ENCODE data around the gene FASLG.

DNA sequence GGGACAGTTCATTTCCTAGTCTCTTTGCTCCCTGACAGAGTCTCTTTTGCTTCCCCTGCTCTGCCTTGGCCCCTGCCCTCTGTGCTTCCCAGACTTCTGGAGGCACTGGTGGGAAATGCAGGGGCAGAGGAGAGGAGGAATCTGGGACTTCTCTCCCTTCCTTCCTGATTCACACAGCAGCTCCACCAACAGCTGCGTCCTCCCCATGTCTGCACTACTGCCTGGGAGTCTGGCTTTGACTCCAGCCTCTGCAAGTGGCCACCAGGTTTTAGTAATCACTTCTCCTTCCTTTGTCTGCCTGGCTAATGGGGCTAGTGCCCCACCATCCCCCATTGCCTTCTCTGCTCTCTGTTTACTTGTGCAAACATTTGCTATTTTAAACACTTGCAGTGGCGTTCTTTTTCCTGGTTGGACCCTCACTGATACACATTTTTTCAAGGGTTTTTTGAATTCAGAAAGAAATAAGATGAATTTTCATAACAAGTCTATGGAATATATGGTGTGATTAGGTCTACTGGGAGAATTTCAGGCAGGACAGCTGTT is 21.9 kb downstream of the FASLG start:
- TF ChIP-seq CTCF (IDR thresholded peaks at IDR 0.05; ENCODE audit: insufficient read depth, low read length) = no peak
- TF ChIP-seq POLR2AphosphoS5 (IDR thresholded peaks at IDR 0.05; ENCODE audit: low read depth) = no peak
- no peak for TF ChIP-seq GABPA (IDR thresholded peaks at IDR 0.05; ENCODE audit: low read depth)
- TF ChIP-seq, protein P1, sequence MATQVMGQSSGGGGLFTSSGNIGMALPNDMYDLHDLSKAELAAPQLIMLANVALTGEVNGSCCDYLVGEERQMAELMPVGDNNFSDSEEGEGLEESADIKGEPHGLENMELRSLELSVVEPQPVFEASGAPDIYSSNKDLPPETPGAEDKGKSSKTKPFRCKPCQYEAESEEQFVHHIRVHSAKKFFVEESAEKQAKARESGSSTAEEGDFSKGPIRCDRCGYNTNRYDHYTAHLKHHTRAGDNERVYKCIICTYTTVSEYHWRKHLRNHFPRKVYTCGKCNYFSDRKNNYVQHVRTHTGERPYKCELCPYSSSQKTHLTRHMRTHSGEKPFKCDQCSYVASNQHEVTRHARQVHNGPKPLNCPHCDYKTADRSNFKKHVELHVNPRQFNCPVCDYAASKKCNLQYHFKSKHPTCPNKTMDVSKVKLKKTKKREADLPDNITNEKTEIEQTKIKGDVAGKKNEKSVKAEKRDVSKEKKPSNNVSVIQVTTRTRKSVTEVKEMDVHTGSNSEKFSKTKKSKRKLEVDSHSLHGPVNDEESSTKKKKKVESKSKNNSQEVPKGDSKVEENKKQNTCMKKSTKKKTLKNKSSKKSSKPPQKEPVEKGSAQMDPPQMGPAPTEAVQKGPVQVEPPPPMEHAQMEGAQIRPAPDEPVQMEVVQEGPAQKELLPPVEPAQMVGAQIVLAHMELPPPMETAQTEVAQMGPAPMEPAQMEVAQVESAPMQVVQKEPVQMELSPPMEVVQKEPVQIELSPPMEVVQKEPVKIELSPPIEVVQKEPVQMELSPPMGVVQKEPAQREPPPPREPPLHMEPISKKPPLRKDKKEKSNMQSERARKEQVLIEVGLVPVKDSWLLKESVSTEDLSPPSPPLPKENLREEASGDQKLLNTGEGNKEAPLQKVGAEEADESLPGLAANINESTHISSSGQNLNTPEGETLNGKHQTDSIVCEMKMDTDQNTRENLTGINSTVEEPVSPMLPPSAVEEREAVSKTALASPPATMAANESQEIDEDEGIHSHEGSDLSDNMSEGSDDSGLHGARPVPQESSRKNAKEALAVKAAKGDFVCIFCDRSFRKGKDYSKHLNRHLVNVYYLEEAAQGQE (IDR thresholded peaks at IDR 0.05; ENCODE audit: insufficient replicate concordance, low read depth) = no peak
